Effector memory CD4-positive, alpha-beta T cell (primary cell): ENCODE results near the gene TMPRSS7.

Experiments
- DNase-seq, 3 donors: peaks; one replicate each; pipeline ENCODE4 v3.0.0-alpha.2; 2020
- H3K27ac ChIP-seq: 2 replicates; pipeline ENCODE4 v1.7.0; 2013; ENCODE audit warnings: mild to moderate bottlenecking, low read length, moderate library complexity; ENCODE audit not compliant: insufficient read depth, poor library complexity, severe bottlenecking
- H3K27me3 ChIP-seq: replicated peaks from 2 replicates; pipeline ENCODE4 v1.7.0; 2013; ENCODE audit warnings: mild to moderate bottlenecking, low read length; ENCODE audit not compliant: insufficient read depth, control insufficient read depth, poor library complexity, severe bottlenecking
- H3K36me3 ChIP-seq: 2 replicates; pipeline ENCODE4 v1.7.0; 2013; ENCODE audit warnings: mild to moderate bottlenecking, low read length, moderate library complexity; ENCODE audit not compliant: control insufficient read depth, insufficient read depth
- H3K4me1 ChIP-seq: 2 replicates; pipeline ENCODE4 v1.7.0; 2013; ENCODE audit warnings: low read length, mild to moderate bottlenecking; ENCODE audit not compliant: control insufficient read depth, insufficient read depth, poor library complexity, severe bottlenecking
- H3K4me3 ChIP-seq: 2 replicates; pipeline ENCODE4 v1.7.0; 2013; ENCODE audit warnings: low read length, low read depth, mild to moderate bottlenecking; ENCODE audit not compliant: insufficient read depth, poor library complexity, severe bottlenecking
- H3K9me3 ChIP-seq: 2 replicates; pipeline ENCODE4 v1.7.0; 2013; ENCODE audit warnings: mild to moderate bottlenecking, low read length, moderate library complexity; ENCODE audit not compliant: control insufficient read depth

TMPRSS7 gene

DNA sequence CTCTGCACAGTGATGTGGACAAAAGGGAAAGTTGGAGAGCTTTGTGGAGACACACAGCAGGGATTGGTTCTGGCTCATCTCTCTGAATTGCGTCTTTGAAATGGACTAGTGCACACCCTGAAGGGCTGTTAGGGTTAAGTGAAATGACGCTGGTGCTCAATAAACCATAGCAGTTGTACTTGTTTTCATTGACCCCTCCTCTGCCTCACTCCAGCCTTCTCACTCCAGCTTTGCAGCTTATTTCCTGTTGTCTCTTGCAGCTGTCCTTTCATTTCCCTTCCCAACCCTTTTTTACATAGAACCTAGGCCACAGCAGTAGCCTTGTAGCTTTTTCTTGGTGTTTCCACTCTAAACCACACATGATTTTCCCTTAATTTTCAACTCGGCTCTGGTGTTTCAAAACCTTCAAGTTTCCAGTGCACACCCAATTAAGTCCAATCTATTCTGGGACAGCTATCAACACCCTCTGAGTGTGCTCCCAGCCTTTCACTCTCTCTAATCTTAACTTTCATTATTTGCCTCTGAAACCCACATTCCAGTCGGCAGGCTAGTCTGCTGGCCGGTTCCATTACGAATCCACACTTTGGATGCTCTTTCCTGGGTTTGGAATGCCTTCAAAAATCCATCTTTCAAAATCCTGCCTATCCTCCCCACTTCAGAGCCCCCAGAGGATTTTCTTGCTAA, 58.1 kb downstream of the TMPRSS7 start:
- H3K9me3 ChIP-seq = no peaks in the 10 kb centered on the region
- no peak overlapping the region for H3K27ac ChIP-seq
- no peak for DNase-seq
- H3K27me3 ChIP-seq = no peaks in the 10 kb centered on the region
- H3K36me3 ChIP-seq = no peaks in the 10 kb centered on the region
- H3K4me1 ChIP-seq = peaks cover 5% of the 10 kb centered on the region
- H3K4me3 ChIP-seq = no peak overlapping the region

DNA sequence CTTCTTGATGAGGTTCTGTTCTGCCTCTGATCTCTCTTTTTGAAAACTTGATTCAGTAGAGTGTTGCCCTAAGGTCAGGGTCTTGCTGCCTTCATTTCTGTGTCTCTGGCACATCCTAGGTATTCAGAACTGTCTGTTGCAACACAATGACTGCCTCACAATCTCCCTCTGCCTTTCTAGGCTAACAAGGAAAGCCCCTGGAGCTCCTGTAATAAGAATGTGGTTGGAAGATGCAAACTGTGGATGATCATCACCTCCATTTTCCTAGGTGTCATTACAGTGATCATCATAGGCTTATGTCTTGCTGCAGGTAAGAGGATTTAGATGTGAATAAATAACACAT, 58.6 kb downstream of the TMPRSS7 start:
- H3K4me1 ChIP-seq = peaks cover 5% of the 10 kb centered on the region
- H3K27ac ChIP-seq = no peak overlapping the region
- no peaks in the 10 kb centered on the region for H3K27me3 ChIP-seq
- H3K36me3 ChIP-seq = no peaks in the 10 kb centered on the region
- H3K4me3 ChIP-seq = no peak overlapping the region
- no peak for DNase-seq
- no peaks in the 10 kb centered on the region for H3K9me3 ChIP-seq

DNA sequence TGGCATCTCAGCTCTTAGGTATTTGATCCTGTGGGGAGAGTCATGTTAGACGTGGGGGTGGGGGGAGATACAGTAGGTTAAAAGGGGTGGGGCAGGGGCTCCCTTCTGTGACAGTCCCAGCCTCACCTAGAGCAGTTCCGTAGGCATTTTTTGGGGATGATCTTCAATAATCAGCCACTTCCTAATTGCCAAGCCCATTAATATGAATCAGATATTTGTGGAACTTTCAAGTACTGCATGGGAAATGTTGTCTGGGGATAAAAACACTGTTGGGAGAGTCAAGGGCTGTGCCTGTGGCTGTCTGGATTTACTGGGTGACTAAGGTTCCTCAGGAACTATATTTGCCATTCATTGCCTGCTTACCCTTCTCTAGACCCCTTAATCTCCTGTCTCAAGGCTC, 61.2 kb downstream of the TMPRSS7 start:
- Histone ChIP-seq H3K4me1 (peaks cover under 1% of the 10 kb centered on the region), H3K27me3 (no peaks in the 10 kb centered on the region), H3K36me3 (no peaks in the 10 kb centered on the region), H3K4me3 (no peak overlapping the region), H3K27ac (no peak overlapping the region), H3K9me3 (no peaks in the 10 kb centered on the region)
- no peak for DNase-seq

DNA sequence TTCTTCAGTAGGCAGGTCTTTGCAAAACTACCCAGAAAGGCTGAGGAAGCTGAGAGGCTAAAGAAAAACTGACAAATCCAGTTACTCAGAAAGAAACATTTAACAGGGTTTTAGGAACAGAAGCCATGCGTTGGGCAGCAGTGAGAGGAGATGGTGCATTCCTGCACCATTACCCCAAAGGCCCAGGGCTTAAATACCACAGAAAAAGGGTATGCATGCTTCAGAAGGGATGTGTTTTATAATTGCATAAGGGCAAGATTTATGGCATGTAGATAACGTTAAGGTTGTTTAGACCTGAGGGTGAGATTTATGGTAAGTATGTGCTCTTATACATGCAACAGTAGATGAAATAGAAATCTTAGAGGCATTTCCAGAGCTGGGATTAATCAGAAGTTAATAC, 61.6 kb downstream of the TMPRSS7 start:
- H3K27ac ChIP-seq = no peak overlapping the region
- H3K36me3 ChIP-seq = no peaks in the 10 kb centered on the region

DNA sequence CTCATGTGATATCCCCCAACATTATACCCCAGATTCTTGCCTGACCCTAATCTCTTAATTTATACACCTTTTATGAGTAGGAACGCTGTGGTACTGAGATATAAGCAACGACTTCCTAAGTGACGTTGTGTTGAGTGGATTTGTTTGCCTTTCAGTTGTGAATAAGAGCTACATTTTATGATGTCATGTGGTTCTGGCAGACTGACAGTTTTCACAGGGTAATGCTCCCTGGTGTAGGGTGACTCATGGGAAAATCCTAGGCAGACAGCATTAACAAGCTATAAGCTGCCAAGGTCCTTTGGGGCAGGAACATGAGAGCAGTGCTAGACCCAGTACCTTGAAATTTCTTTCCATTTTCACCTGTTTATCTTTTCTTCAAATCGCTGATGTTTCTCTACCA, 62.8 kb downstream of the TMPRSS7 start:
- H3K4me1 ChIP-seq = no peaks in the 10 kb centered on the region
- no peak for DNase-seq
- no peaks in the 10 kb centered on the region for H3K9me3 ChIP-seq
- H3K27me3 ChIP-seq = no peaks in the 10 kb centered on the region
- H3K27ac ChIP-seq = no peak overlapping the region
- H3K4me3 ChIP-seq = no peak overlapping the region
- no peaks in the 10 kb centered on the region for H3K36me3 ChIP-seq

More for the DNA sequence above, 61.6 kb downstream of the TMPRSS7 start:
- Histone ChIP-seq H3K27me3 (no peaks in the 10 kb centered on the region), H3K4me3 (no peak overlapping the region), H3K4me1 (no peaks in the 10 kb centered on the region), H3K9me3 (no peaks in the 10 kb centered on the region)
- no peak for DNase-seq

DNA sequence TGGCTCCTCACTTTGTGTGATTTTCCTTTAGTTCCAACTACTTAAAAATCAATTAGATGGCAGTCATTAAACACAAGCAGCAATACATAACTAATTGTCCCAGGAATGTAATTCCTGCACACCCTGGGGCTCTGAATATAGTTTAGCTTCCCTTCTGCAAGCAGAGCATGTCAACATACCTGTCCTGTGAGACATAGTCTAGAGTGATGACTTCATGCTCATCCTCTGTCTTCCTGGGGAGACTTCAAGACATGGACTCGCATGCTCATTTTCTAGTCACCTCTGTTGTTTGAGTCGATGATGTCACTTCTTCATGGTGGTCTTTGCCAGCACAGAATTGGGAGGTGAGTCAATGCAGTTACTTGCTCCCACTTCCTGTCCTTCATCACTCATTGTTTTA, 67.4 kb downstream of the TMPRSS7 start:
- Histone ChIP-seq H3K9me3 (no peaks in the 10 kb centered on the region), H3K36me3 (no peaks in the 10 kb centered on the region), H3K27ac (no peak overlapping the region), H3K4me3 (no peak overlapping the region), H3K4me1 (no peaks in the 10 kb centered on the region), H3K27me3 (no peaks in the 10 kb centered on the region)
- no peak for DNase-seq

DNA sequence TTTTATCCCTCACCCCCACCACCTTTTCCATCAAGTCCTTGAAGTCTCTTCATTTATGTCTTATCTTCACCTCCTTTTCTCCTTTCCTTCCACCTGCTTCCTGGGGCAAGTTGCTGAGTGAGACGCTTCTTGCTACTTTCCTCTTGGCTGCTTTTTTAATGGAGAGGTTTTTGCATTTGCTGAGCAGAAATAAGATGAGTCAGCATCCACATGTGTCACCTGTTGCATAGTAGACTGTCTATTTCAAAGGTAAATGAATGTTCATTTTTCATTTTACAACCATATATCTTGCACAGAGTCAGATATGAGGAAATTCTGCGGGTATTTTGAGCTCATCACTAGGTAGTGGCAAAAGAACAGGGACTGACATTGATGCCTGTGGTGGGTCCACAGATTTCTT, 70.2 kb downstream of the TMPRSS7 start:
- DNase-seq = no peak
- Histone ChIP-seq H3K4me1 (no peaks in the 10 kb centered on the region), H3K9me3 (no peaks in the 10 kb centered on the region), H3K4me3 (no peak overlapping the region), H3K36me3 (no peaks in the 10 kb centered on the region), H3K27ac (no peak overlapping the region), H3K27me3 (no peaks in the 10 kb centered on the region)

DNA sequence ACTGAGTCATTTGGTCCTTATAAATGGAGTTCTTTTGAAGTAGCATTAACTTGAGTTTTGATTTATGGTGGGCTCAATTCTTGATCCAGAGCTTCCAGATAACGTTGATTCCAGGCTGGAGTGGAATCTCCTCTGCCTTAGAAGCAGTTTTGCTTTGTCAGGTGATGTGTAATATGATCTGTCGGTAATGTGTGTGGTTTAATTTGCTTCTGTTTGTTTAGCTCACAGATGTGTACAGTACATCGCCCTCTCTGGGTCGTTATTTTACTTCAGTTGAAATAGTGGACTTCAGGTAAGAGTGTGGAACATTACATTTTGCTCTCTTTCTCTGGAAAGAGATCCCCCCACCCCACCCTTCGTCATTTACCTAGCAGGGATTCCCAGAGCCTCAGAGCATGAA, 74.8 kb downstream of the TMPRSS7 start:
- H3K4me1 ChIP-seq = peaks cover 4% of the 10 kb centered on the region
- H3K36me3 ChIP-seq = no peaks in the 10 kb centered on the region
- H3K9me3 ChIP-seq = no peaks in the 10 kb centered on the region
- H3K27ac ChIP-seq = no peak overlapping the region
- H3K4me3 ChIP-seq = no peak overlapping the region
- no peak for DNase-seq
- no peaks in the 10 kb centered on the region for H3K27me3 ChIP-seq

DNA sequence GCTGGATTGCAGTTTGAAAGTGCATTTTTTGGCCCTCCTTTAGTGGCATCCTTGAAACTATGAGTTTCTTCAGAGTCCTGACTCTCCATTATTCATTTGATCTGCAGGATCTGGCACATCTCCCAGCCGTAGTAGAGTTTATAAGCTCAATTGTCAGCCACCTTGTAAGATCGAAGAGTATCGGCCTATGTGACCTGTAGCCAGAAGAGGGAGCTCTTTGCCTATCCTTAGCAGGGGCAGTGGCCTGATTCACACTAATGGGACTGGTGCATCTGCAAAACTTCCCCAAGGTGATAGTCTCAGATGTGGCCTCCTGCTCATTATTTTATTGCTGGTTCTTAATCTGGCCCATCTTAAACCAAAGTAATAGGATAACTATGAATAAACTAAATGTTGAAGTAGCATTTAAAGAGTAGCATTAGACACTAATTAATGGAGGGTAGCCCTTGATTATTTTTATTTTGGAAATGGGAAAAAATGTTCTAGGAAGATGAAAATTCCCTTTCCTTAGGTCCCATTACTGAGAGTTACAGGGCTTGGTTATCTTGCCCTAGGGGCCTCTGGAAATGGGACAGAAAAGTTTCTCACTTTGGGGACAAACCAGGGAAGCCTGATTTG, 77.4 kb downstream of the TMPRSS7 start:
- H3K9me3 ChIP-seq = no peaks in the 10 kb centered on the region
- no peak overlapping the region for H3K27ac ChIP-seq
- no peak overlapping the region for H3K4me3 ChIP-seq
- DNase-seq = peak; percentile 29 to 38 (median 31)
- peaks cover 4% of the 10 kb centered on the region for H3K4me1 ChIP-seq
- H3K27me3 ChIP-seq = no peaks in the 10 kb centered on the region
- no peaks in the 10 kb centered on the region for H3K36me3 ChIP-seq

DNA sequence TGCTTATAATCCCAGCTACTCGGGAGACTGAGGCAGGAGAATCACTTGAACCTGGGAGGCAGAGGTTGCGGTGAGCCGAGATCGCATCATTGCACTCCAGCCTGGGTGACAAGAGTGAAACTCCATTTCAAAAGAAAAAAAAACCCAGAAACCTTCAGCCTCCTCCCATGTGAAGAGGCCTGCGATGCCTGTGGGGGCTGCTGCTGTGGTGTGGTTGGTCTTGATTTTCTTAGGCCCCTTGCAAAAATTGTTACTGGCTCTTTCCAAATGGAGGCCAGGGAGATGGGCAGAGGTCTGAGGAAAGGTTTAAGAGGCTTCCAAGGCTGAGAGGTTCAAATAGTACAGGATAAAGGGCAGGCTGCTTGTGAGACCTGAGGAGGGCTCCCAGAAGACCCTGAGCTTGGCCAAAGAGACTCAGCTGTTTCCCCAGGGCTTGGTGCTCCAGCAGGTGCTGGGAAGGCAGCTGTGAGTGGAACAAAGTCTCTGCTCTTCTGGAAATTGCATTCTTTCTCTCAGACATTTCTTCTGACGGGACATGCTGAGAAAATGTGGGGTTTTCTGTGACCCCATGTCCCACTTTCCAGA, 80.1 kb downstream of the TMPRSS7 start:
- Histone ChIP-seq H3K4me1 (peaks cover 4% of the 10 kb centered on the region), H3K27me3 (no peaks in the 10 kb centered on the region), H3K9me3 (no peaks in the 10 kb centered on the region), H3K36me3 (no peaks in the 10 kb centered on the region), H3K27ac (no peak overlapping the region), H3K4me3 (no peak overlapping the region)
- no peak for DNase-seq
